ENCODE data around the gene ASB9.
A peak's percentile ranks its signal among the peaks of the same experiment; 100 is the strongest.

Gene ASB9

GRCh38 chrX:15299941-15300851 is 30.3 kb upstream of the ASB9 start:
- H3K27ac ChIP-seq: peak overlapping the region; percentile 85
- TF ChIP-seq CTCF (conservative IDR thresholded peaks at IDR 0.05): peak; percentile 57

GRCh38 chrX:15298780-15299179 is 28.9 kb upstream of the ASB9 start:
- peak overlapping the region; percentile 85 for H3K27ac ChIP-seq
- no peak for TF ChIP-seq CTCF (conservative IDR thresholded peaks at IDR 0.05)

- TF ChIP-seq CTCF (conservative IDR thresholded peaks at IDR 0.05): no peak
- peak overlapping the region; percentile 85 for H3K27ac ChIP-seq
Observed at GRCh38 chrX:15298201-15298600, 28.3 kb upstream of the ASB9 start.

GRCh38 chrX:15293451-15293850 is 23.6 kb upstream of the ASB9 start:
- H3K27ac ChIP-seq: peak overlapping the region; percentile 75
- no peak for TF ChIP-seq CTCF (conservative IDR thresholded peaks at IDR 0.05)

- H3K27ac ChIP-seq: peak overlapping the region; percentile 75
- TF ChIP-seq CTCF (conservative IDR thresholded peaks at IDR 0.05): no peak
Observed at GRCh38 chrX:15292861-15293260, 23.0 kb upstream of the ASB9 start.

GRCh38 chrX:15277604-15278003 is 7.7 kb upstream of the ASB9 start:
- no peak overlapping the region for H3K27ac ChIP-seq
- TF ChIP-seq CTCF (conservative IDR thresholded peaks at IDR 0.05): no peak

- no peak overlapping the region for H3K27ac ChIP-seq
- TF ChIP-seq CTCF (conservative IDR thresholded peaks at IDR 0.05): no peak
Observed at GRCh38 chrX:15274946-15275345, 5.1 kb upstream of the ASB9 start.

GRCh38 chrX:15273275-15273674 is 3.4 kb upstream of the ASB9 start:
- peak overlapping the region; percentile 72 for H3K27ac ChIP-seq

Measured in VCaP (cell line).